Amniotic epithelial cell (primary cell): Measurements from ENCODE around the gene ASB6.
A peak's percentile ranks its signal among the peaks of the same experiment; 100 is the strongest.
"Not testable (repeated sequence)": the region's sequence is repeated elsewhere in the genome, so short reads cannot be mapped to it uniquely, and the experiment has no call there.

Experiments
- DNase-seq: peaks from one replicate; pipeline ENCODE4 v3.0.0-alpha.2; 2010; ENCODE audit warnings: low read depth

The ASB6 gene

DNA sequence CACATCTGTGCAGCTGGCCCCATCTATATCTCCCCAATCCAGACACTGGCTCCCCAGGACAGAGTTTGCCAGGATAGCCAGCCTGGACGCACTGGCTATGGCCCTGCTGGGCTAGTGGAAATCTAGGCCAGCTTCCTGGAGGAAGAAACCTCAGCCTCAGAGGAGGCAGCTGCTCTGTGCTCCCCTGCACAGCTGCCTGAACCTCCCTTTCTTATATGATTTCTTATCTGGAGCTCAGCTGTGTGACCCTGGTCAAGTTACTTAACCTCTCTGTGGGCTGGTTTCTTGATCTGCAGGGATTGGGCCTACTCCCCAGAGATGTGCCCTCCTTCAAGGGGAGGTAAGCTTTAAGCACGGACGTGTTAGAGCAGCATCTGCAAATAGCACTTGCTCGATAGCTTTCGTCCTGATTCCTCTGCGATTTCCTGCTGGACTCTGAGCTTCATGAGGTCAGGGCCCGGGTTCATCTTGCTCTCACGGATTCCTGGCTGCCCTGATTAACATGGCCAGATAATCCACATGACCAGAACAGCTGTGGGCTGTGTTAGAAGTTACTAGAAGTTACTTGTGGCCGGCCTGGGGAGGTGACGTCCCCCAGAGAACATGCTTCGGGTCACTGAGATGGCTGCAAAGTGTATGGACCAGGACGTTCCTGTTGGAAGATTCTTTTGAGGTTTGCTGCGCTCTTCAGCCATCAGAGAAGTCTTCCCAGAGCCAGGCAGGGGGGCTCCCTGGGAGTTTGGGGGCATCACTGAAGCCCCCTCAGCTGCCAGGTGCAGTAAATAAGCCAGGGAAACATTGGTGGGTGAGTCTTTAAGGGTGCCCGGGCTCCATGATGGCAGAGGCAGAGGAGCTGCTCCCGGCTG, 35.6 kb downstream of the ASB6 start:
- no peak for DNase-seq

DNA sequence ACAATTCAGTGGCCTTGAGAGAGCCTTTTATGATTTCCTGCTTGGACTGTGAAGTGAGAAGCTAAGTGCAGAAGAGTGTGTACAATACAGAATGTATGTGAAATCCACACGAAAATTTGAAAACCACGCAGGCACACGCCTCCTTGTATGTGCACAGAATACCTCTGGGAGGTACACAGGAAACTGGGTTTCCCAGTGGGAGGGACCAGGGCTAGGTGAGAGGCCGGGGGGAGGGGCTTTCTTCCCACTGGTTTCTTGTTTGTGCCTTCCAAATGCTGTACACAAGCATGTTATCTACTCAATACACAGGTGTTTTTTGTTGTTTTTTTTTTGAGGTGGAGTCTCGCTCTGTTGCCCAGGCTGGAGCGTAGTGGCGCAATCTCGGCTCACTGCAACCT, 37.2 kb downstream of the ASB6 start:
- no peak for DNase-seq

DNA sequence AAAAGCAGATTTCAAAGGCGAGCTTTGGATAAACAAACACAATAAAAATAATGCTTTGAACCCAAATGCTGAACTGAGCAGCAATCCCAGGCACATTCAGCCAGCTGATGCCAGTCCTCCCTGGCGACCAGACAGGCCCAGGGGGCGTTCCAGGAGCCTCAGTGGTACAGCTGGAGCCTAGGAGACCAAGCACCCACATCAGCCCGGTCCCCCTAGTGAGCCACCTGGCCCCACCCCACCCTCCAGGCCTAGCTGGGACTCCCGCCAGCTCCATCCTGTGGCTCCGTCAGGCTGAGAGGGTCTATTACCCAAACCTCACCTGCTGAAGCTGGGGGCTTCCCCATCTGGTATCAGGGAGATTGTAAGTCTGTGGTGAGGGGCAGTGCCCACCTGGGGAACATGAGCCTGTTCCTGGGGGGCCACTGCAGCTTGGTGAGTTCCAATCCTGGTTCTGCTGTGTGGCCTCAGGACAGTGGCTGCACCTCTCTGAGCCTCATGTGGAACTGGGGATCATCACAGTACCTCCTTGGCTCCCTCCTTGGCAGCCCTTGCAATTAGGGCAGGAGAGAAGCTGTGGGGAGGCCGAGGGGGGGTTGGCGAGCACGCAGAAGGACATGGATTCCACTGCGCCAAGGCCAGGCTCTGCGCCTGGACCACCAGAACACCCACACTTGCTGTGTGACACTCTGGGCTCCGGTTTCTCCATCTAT, 37.7 kb downstream of the ASB6 start:
- no peak for DNase-seq

DNA sequence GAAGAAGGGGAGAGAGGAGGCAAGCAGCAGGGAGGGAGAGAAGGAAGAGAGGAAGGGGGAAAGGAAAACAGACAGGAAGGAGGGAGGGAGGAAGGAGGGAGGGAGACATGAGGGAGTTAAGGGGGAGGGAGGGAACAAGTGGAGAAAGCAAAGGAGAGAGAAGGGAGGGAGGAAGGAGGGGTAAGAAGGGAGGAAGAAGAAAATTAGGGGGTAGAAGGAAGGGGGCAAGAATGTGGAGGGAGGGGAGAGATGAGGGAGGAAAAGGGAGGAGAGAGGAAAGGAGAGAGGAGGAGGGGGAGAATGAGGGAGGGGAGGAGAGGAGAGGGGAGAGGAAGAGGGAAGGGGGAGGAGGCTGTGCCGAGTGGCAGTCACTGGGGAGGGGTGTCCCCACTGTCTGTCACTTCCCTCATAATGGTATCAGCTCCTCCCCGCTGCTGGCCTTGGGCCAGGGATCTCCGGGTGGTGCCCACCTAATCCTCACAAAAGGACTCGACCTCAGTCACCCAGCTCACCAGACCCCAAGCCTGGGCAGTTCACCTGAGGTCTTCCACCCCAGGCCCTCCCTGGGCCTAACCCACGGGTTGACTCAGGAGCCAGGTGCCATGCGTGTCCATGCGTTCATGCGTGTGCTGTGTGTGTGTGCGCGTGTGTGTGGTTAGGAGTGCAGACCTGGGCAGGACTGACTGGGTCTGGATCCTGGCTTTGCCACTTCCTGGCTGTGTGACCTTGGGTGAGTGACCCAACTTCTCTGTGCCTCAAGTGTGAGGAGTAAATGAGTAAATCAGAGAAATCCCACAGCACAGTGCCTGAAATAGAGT, 39.1 kb downstream of the ASB6 start:
- peak; percentile 20 for DNase-seq

DNA sequence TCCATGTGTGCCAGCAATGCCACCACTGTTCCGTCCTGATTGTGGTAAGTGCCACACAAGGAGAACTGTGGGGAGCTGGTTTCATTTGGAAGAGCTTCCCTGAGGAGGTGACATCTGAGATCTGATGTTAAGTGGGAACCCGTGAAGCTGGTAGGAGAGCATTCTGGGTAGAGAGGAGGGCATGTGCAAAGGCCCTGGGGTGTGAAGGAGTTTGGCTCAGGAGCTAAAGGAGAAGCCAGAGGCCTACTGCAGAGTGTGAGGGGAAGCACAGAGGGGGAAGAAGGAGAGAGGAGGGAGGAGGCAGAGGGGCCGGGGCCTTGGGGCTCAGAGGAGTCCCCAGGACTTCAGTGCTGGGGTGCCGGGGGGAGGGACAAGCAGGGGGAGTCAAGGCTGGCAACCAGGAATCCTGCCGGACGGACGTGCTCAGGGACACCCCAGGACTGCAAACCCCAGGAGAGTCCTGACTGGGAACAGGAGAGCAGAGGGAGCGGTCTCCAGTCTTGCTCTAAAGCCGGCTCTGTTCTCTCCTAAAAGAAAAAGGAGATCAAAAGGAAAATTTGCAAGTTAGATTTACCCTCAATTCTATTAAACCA, 40.8 kb downstream of the ASB6 start:
- no peak for DNase-seq

- no peak for DNase-seq
Observed at GRCh38 chr9:129598089-129598596, 43.8 kb downstream of the ASB6 start.

DNA sequence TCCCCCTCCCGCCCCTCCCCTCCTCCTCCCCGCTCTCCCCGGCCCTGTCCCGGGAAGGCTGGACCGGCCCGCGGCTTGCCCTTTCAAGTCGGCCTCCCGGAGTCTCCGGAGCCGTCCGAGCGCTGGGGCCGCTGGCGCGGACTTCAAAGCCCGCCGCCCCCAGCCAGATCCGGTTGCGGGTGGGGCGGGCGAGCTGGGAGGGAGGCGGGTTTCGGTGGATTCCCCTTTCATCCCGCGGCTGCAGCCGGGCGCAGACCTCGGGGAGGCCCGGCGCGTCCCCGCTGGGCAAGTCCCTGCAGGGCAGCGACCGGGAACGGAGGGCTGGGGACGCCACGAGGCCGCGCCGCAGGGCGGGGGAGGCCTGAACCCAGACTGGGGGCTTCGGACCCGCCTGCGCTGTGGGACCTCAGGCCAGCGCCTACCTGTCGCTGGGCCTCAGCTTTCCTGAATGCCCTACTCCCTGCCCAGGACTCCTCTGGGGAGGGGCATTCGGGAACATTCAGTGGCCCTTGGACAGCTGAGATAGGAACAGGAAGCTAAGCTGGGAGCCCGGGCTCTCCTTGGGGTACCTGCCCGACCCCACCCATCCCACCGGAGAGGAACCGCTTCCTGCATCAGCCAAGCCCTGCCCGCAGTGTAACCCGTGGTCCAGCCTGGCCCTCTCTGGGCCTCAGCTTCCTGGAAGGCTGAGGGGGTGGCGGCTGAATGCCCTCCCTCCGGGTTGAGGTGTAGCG, 44.4 kb downstream of the ASB6 start:
- peak; percentile 55 for DNase-seq

DNA sequence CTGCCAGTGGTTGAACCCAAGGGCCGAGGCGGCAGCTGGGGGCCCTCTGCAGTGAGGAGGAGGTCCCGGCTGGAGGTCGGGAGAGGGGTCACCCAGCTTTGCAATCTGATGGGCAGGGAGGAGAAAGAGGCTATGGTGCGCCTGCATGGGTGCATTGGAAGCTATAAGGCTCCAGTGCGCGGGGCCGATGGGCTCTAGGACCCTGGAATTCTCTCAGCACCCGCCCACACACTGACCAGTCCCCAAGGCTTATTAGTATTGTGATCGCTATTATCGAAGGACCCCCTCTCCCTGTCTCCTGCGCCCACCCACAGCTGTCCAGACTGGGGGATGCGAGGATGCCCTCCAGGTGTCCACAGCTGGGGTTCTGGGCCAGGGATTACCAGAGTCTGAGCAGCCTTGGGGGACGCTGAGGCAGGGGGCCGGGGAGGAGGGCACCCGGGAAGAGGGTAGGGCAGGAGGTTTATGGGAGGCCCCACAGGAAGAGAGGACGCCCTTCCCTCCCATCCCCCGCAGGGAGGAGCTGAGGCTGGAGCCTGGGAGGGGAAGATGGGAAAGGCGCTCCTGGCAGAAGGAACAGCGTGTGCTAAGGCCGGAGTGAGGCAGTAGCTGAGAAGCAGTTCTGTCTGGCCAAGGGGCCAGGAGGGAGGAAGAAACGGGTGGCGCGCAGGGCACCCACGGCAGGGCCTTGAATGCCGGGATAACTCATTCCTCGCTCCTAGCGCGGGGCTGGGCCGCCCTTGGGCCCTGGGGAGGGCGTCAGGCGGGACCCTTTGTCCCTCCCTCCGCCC, 45.2 kb downstream of the ASB6 start:
- peak; percentile 83 for DNase-seq

DNA sequence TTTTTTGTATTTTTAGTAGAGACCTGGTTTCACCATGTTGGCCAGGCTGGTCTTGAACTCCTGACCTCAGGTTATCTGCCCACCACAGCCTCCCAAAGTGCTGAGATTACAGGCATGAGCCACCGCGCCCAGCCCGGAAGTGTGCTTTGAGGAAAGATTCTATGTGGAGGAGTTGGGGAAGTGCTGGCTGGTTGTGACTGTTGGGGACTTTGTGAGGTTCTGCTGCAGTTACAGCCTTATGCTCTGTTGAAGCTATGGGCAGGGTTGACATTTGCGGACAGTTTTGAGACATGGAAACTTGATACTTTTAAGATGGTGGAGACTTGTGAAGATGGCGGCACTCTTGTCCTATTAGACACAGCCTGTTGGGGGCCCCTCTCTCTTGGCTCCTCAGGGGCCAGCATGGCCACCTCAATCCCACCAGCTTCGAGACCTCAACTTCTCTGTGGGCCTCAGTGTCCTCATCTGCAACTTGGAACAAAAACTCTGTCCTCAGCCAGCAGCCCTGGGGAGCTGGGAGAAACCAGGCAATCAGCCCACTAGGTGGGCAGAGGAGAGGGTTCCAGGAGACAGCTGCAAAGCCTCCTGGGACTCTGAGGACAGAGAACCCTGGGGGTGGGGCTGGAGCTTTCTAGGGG, 45.9 kb downstream of the ASB6 start:
- DNase-seq = no peak

DNA sequence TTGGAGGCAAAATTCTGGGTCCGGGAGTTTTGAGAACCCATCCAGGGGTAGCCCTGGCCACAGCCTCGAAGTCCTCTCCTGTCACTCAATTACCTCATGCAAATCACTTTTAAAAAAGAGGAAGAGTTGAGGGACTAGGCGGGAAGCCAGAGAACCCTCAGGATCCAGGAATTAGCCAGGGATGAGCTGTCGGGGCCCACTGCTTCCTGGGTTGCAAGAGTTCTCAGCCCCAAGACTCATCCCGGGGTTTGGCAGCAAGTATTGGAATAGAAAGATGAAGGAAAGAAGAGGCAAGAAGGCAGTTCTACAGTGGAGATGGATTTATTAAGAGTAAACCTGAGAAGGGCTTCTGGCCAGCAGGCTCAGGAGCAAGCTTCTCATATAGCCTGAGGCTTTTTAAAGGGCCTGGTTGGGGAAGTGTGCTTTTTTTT, 46.6 kb downstream of the ASB6 start:
- DNase-seq = no peak

- no peak for DNase-seq
Observed at GRCh38 chr9:129594632-129595031, 47.3 kb downstream of the ASB6 start.

DNA sequence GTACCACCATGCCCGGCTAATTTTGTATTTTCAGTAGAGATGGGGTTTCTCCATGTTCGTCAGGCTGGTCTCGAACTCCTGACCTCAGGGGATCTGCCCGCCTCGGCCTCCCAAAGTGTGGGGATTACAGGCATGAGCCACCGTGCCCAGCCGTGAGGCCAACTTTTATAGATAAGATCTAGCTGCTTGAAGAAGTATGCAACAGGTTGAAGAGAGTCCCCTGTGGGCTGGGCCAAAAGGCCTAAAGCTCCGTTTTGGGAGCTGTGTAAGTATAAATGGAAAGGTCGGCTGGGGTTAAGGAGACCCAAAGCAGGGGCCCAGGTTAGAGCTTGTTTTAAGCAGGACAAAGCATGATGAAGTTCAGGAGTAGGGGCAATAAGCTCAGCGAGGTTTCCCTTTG, 49.2 kb downstream of the ASB6 start:
- not testable (repeated sequence) for DNase-seq

DNA sequence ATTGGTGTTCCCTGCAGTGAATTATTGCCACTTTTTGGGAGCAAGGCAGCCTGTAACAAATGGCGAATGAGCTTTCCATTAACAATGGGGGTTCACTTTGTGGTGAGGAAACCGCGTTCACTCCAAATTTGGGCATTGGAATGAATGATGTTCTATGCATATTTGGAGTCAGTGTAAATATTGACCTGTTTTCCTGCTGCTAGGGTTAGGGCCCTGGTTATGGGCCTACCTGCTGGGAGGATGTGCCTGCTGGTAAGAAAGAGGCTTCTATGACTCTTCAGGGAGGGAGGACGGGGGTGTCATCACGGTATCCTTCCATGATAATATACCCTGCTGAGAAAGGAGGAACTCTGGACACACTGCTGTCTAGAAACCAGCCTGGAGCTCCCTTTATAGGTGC, 50.0 kb downstream of the ASB6 start:
- no peak for DNase-seq

- no peak for DNase-seq
Observed at GRCh38 chr9:129590466-129590865, 51.5 kb downstream of the ASB6 start.

DNA sequence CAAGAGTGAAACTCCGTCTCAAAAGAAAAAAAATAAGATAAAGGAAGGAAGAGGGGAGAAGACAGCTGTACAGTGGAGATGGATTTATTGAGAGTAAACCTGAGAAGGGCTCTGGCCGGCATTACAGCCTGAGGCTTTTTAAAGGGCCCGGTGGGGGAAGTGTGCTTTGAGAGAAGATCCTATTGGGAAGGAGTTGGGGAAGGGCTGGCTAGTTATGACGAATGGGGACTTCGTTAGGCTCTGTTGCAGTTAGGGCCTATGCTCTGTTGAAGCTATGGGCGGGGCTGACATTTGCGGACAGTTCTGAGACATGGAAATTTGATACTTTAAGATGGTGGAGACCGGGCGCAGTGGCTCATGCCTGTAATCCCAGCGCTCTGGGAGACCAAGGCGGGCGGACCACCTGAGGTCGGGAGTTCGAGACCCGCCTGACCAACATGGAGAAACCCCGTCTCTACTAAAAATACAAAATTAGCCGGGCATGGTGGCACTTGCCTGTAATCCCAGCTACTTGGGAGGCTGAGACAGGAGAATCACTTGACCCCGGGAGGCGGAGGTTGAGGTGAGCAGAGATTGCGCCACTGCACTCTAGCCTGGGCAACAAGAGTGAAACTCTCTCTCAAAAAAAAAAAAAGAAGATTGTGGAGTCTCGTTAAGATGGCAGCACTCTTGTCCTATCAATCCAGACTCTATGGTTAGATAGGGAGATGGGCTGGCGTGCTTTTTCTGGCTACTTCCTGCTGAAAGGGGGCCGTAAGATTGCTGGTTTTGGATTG, 54.3 kb downstream of the ASB6 start:
- peak; percentile 86 for DNase-seq

DNA sequence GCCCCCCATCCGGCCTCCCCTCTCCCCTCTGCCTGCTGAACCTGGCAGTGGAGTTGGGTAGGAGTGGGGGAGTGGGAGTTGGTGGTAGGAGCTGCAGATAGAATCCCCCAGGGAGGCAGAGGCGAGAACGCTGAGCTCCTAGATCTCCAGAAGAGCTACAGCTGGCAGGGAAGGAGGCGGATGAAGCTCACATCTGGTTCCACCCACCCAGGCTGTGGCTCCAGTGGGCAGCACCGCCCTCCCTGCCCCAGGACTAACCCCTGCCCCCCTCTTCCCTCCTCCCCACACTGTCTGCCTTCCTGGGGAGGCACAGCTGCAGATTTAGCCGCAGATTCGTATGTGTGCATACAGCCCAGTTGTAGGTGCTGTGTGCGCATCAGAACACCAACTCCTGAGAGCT, 55.3 kb downstream of the ASB6 start:
- DNase-seq = no peak

DNA sequence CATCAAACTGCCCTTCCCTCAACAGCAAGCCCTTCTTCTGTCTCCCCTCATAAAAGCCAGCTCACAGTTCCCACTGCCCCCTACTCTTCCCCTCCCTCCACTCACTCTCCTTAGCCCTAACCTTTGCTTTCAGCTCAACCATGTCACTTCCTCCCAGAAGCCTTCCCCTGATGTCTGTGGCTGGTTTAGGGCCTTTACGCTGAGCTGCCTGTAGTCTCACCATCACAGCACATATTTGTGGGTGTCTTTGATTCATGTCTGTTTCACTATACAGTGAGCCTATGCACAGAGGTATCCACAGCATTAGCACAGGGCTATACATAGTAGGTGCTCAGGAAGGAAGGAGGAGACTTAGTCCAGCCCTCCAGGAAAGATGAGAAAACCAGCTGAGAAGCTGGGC, 55.7 kb downstream of the ASB6 start:
- DNase-seq = no peak

- DNase-seq = no peak
Observed at GRCh38 chr9:129585352-129585751, 56.6 kb downstream of the ASB6 start.
